GM12872 (cell line): ENCODE measurements around the gene CITED4.

Experiments used
- TF ChIP-seq, protein P1 (sequence below): IDR thresholded peaks from 3 replicates; pipeline ENCODE4 v1.5.1; 2011; ENCODE audit warnings: low read depth, mild to moderate bottlenecking, low read length, moderate library complexity; ENCODE audit not compliant: insufficient read depth

CITED4 gene

DNA sequence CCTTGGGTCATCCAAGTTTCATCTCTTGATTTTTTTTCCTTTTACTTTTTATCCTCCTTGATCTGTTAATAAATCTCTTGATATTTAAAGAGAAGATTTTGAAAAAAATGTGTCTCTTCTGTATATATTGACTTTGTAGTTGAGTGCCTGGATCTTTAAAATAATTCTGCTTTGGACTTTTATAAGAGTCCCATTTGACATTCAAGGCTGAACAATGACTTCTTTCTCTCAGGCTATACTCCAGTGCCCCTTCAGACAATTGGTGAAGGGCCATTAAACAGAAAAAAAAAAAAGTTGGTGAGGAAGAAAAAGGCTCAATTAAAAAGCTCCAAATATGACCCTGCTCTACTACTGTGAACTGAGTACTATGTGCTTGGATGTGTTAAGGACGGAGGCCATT, 40.9 kb upstream of the CITED4 start:
- TF ChIP-seq, protein P1, sequence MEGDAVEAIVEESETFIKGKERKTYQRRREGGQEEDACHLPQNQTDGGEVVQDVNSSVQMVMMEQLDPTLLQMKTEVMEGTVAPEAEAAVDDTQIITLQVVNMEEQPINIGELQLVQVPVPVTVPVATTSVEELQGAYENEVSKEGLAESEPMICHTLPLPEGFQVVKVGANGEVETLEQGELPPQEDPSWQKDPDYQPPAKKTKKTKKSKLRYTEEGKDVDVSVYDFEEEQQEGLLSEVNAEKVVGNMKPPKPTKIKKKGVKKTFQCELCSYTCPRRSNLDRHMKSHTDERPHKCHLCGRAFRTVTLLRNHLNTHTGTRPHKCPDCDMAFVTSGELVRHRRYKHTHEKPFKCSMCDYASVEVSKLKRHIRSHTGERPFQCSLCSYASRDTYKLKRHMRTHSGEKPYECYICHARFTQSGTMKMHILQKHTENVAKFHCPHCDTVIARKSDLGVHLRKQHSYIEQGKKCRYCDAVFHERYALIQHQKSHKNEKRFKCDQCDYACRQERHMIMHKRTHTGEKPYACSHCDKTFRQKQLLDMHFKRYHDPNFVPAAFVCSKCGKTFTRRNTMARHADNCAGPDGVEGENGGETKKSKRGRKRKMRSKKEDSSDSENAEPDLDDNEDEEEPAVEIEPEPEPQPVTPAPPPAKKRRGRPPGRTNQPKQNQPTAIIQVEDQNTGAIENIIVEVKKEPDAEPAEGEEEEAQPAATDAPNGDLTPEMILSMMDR: no peak

DNA sequence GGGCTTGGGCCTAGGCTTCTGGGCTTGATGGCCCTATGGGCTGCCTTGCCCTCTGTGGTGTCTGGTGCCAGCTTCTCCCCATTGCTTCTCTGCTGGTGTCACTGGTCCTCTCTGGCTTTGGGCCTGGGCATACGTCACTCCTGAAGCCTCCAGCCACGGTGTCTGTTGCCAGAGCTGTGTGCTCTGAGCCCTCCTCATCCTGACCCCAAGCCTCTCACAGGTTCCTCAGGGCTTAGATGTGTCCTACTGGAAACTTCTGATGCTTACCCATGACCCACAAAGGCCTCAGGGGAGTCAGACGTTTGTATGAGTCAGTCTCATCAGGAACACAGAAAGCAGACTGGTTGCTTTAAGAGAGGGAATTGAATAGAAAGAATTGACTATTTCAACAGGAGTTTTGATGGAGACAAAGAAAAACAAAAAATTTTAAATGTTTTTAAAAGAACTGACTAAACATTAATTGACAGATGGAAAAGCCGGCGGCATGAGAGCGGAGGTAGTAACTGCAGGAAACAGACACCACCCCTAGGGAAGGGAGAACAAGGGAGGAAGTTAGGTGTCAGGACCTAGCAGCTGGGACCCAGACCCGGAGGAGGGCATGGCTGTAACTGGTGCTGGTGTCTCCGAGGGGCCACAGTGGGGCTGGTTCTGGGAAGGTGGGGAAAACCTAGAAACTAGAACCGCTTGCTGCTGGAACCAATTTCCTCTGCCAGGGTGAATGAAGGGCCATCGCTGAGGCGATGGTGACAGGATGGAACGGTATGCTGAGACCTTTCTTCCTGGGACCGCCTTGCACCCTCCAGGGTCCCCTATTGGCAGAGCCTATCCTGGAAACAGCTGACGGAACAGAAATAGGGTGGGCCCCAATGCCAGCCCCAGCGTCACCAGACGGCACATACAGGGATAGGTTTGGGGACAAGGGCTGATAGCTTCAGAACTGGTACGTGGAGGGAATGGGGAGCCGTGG, 40.0 kb upstream of the CITED4 start:
- TF ChIP-seq, protein P1: no peak

DNA sequence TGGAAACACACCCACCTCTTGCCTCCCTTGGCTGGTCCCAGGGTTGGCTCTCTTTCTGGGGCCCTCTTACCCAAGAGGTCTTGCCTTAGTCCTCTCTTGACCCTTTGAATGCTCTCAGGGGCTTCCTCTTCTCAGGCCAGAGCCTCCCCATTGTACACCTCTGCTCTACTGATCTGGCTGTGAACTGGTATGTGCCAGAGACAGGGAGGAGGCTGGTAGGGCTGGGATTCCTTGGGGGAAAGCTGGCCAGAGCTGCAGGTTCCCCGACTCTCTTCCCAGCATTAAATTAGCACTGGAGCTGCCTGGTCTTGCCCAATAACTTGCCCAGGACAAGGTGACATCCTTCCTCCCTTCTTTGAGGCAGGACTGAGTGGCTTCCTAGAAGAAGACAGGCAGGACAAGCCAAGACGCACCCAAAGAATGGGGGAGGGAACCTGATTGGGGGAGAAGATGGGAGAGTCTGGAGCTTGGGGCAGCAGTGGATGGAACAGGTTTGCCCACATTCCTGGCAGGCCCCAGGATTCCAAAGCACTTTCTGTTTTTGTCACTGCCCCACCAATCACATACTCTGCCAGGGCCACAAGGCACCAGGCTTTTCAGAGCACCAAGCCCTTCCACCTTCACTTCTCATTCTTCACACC, 37.2 kb upstream of the CITED4 start:
- TF ChIP-seq, protein P1: no peak

DNA sequence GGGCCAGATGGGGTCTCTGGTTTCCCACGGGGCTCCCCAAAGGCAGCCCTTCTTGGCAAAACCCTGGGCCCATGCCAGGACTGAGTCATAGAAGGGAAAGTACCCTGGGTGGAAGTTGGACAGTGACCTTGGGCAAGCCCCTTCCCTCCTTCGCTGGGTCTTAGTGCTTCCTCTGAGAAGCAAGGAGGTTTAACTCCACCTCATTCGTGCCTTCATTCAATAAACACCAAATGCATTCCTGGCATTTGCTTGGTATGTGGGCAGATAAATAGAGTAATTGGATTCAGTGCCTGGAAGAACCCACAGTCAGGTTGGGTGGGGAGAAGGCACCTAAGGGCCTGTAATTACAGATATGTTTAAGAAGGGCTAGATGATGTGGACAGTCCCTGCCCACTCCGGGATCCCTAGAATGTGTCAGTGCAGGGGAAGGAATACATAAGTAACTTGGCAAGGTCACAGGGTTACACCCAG, 36.3 kb upstream of the CITED4 start:
- TF ChIP-seq, protein P1: no peak

DNA sequence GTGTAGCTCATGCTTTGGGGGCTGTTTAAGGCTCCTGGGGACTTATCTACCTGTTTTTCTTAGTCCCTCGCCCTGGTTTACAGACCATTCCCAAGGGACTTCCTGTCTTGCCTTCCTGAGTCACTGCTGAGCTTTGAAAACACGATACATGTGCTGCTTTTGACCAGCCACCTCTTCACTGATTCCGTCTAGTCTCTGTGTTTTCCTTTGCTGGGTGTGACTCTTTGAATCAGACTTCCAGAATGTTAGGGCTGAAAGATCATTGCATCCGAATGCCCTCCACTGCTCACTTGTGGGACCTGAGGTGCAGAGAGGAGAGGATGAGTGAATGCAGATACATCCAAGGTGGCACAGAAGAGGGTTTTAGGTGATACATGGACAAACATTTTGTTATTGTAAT, 35.4 kb upstream of the CITED4 start:
- TF ChIP-seq, protein P1: no peak

DNA sequence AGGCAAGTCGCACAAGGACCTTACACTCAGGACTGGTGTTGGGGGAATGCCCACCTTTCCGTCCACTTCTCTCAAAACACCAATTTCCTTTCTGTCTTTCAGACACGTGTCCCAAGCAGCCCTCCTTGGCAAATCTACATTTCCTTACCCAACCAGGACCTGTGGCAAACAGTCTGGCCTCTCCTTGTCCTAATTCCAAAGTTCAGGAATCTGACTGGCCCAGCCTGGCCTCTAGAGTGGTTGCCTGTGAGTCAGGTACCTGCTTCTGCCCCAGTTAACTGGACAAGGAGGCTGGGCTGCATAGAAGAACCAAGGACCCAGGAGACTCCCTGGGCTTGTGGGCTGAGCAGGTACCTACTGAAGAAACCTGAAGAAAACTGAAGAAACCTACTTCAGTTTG, 34.3 kb upstream of the CITED4 start:
- TF ChIP-seq, protein P1: no peak

DNA sequence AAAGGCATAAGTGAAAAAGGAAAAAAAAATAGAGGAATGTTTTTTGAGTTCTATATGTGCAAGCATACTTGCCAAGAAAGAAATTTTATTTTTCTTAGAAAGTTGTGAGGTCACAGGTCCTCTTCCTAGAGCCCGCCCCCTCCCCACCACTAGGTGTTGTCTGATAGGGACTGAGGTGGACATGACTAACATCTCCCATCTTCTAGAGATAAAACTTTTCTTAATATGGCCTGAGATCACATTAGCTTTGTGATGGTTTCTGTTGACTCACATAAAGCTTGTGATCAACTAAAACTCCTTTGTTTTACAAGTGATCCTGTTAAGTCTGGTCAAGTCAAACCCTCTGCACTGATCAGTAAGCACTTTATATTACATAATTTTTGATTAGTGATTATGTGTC, 33.4 kb upstream of the CITED4 start:
- TF ChIP-seq, protein P1: no peak
